Epithelial cell of proximal tubule (primary cell): Measurements from ENCODE around the gene TMEM163. TPM values are rescaled to one million over a fixed set of nuclear protein-coding genes. Genes with fewer than 3 reads are reported as not detected.

Experiments
- DNase-seq: peaks from one replicate; pipeline ENCODE4 v3.0.0-alpha.2; 2011; ENCODE audit warnings: low read depth
- H3K4me3 ChIP-seq: 2 replicates; pipeline ENCODE4 v1.5.1; 2011; ENCODE audit warnings: low read depth, mild to moderate bottlenecking, low read length
- CTCF ChIP-seq: conservative IDR thresholded peaks from 2 replicates; pipeline ENCODE4 v1.5.1; 2012; ENCODE audit warnings: low read depth, mild to moderate bottlenecking, low read length
- total RNA-seq: library from RNA; depleted of rRNA; stranded (reverse); fragments of >200 nt; gene quantifications from 2 replicates; pipeline ENCODE4 v1.2.3, GENCODE V29; 2015

TMEM163 gene
- total RNA-seq, 1 donor from 2014 or later, result 0.40 TPM

DNA sequence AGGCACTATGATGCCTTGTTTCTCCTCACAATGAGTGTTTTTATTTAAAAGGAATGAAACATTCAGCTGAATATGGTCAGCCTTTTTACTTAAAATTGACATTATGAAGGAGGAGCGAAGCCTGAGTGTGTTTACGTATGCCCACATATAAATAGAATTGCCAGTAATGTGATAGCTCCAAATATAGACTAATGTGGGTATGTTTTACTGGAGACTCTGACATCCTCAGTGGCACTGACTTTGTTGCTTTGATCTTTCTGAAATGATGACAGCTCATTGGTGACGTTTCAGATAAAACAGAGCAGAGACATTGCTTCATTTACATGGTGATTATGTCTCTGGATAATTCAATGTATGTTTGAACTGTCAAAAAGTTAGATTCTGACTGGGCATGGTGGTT is 297.9 kb downstream of the TMEM163 start:
- TF ChIP-seq CTCF, result no peak
- H3K4me3 ChIP-seq, result no peak overlapping the region
- no peak for DNase-seq

DNA sequence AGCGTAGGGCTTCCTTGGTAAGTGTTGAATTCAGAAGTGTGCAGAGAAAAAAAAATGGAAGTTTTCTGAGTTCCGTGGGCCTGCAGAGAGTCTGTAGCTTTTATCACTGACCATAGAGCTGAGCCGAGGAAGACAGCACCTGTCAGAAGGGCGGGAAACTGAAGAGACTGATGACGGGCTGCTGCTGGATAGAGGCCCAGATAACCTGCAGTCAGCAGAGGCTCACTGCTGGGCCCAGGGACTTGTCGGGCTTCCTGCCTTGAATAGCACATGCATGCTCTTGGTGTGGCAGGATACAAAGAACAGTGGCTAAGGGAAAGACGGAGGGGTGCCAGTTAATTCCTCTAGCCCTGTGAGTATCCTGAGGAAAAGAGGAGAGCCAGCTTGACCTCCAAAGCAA is 298.5 kb downstream of the TMEM163 start:
- H3K4me3 ChIP-seq, result no peak overlapping the region
- DNase-seq, result no peak
- TF ChIP-seq CTCF, result no peak

DNA sequence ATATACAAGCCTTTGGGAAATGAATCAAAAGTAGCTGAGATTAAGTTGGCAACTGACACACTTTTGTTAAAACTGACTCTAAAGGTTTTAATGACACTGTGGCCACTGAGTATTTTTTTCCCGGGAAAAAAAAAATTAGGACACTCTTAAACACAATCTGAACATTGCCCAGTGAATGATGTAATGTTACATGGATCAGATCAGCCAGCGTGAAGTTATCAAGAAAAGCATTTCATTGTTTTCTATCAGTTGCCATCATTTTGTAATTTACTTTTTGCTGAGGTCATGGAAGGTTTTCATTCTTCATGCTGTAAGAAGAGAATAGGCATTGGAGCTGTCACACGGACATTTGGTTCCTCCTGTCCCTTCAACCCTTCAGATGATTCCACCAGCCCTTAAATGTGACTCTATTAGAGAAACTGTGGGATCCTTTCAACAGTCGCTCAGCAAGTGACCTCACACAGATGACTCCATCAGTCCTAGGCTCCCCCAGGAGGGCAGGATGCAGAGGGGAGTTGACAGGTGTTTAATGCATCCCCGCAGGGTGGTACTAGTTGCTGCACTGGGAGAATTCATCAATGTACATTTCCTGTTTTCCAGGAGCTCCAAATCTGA is 300.7 kb downstream of the TMEM163 start:
- H3K4me3 ChIP-seq, result no peak overlapping the region
- no peak for DNase-seq
- TF ChIP-seq CTCF, result no peak

GRCh38 chr2:134416637-134417036 is 302.2 kb downstream of the TMEM163 start:
- TF ChIP-seq CTCF, result no peak

DNA sequence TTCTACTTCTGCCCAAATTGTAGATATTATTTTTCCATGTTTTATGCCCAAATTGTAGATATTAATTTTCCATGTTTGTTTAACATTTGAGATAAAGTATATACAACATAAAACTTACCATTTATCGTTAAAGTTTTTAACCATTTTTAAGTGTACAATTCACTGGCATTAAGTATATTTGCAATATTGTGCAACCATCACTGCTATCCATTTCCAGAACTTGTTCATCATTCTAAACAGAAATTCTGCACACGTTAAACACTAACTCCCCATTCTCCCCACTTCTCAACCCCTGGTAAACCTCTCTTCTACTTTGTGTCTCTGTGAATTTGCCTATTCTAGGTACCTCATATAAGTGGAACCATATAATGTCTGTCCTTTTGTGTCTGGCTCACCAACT is 302.8 kb downstream of the TMEM163 start:
- DNase-seq, result no peak
- no peak for TF ChIP-seq CTCF
- H3K4me3 ChIP-seq, result no peak overlapping the region

More at GRCh38 chr2:134416637-134417036, 302.2 kb downstream of the TMEM163 start:
- H3K4me3 ChIP-seq, result no peak overlapping the region
- DNase-seq, result no peak

DNA sequence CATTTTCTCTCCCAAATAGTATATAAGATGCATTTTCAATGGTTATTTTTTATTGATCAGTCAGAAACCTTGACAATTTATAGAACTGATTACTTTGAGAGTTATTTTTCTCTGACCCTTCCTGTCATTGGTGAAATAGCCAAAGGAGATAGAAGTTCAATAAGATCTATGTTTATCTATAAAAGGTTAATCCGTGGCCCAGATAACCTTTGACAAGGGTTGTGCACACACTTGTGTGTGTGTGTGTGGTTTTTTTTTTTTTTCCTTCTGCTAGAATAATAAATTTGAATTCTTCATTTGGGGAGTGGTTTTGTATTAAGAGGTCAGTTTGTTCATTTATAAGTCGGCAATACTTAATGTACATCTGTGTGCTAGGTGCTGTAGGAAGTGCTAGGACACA is 304.9 kb downstream of the TMEM163 start:
- no peak overlapping the region for H3K4me3 ChIP-seq
- DNase-seq, result no peak
- TF ChIP-seq CTCF, result no peak

DNA sequence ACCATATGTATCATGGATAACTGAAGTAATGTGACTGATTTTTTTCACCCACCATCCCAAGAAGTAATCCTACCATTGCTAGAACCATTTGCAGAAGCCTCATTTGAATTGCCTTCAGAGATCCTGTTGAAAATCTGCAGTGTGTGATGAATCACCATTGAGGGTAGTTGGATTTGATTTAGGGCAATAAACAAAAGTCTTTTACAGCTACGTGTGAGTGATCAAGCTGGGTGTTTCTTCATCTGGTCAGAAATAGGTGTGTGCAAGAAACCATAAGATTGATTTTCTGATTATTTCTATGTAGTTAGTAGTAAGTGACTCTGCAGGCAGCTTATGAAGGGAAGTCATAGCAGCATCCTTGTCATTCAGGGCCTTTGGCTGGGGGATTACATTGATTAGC is 305.4 kb downstream of the TMEM163 start:
- no peak for DNase-seq

More for the DNA sequence above, 305.4 kb downstream of the TMEM163 start:
- TF ChIP-seq CTCF, result no peak
- H3K4me3 ChIP-seq, result no peak overlapping the region
